Omental fat pad (tissue), 4 donors: Measurements from ENCODE around the gene HSF2BP. TPM values are rescaled to one million over a fixed set of nuclear protein-coding genes. Genes with fewer than 3 reads are reported as not detected.

Experiments
- ATAC-seq: fragments of 150-250 bp; one replicate; pipeline ENCODE4 v1.9.1; 2016; ENCODE audit warnings: mild to moderate bottlenecking, moderate library complexity; ENCODE audit not compliant: low FRiP score
- DNase-seq: peaks from one replicate; pipeline ENCODE4 v3.0.0-alpha.2; 2019; ENCODE audit warnings: low spot score
- total RNA-seq, 4 donors: library from RNA; depleted of rRNA; stranded (reverse); fragments of >200 nt; gene quantifications; one replicate each; pipeline ENCODE4 v1.1.0, GENCODE V29; 2016
- TF ChIP-seq, protein P1 (sequence below), 3 donors: fragments of 450-650 bp; IDR thresholded peaks; one replicate each; pipeline ENCODE4 v1.5.1; 2016 to 2017; ENCODE audit warnings: antibody characterized with exemption in 3 of 3, mild to moderate bottlenecking in 3 of 3, moderate library complexity in 2 of 3

HSF2BP gene
- total RNA-seq, 4 donors from 2014 or later = 0.94 to 1.6 (median 1.1) TPM; not detected in 1

DNA sequence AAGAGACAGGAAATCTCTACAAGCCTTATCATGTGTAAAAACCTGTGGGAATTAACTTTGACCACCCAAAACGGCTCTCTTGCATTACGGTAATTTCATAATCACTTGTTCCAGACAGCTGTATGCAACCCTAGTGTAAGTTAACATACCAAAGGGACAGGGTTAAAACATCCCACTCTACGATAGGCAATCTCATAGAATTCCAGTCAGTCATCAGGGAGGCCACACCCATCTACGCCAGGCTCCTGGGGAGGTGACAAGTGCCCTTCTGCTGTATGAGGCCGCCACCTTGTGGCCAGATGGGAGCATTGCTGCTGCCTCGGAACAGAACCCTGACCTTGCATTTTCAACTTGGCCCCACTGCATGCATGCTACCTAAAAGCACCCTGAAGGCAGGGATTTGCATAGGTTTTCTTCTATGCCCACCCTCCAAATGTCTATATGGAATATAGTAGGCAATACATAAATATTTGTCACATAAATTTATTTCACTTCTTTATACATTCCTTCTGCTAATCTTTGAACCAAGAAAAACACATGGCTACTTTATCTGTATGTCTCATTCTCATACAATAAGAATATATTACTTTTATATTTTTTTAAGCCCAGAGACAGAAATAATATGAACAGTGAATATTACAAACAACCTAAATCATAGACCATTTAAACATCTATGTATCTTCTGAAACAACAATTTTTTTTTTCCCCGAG is 12.6 kb downstream of the HSF2BP start:
- TF ChIP-seq, protein P1, sequence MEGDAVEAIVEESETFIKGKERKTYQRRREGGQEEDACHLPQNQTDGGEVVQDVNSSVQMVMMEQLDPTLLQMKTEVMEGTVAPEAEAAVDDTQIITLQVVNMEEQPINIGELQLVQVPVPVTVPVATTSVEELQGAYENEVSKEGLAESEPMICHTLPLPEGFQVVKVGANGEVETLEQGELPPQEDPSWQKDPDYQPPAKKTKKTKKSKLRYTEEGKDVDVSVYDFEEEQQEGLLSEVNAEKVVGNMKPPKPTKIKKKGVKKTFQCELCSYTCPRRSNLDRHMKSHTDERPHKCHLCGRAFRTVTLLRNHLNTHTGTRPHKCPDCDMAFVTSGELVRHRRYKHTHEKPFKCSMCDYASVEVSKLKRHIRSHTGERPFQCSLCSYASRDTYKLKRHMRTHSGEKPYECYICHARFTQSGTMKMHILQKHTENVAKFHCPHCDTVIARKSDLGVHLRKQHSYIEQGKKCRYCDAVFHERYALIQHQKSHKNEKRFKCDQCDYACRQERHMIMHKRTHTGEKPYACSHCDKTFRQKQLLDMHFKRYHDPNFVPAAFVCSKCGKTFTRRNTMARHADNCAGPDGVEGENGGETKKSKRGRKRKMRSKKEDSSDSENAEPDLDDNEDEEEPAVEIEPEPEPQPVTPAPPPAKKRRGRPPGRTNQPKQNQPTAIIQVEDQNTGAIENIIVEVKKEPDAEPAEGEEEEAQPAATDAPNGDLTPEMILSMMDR (IDR thresholded peaks at IDR 0.05) = peak in 2 of 3 donors; percentile 96 to 98
- DNase-seq = peak; percentile 89
- ATAC-seq = peak; percentile 93

DNA sequence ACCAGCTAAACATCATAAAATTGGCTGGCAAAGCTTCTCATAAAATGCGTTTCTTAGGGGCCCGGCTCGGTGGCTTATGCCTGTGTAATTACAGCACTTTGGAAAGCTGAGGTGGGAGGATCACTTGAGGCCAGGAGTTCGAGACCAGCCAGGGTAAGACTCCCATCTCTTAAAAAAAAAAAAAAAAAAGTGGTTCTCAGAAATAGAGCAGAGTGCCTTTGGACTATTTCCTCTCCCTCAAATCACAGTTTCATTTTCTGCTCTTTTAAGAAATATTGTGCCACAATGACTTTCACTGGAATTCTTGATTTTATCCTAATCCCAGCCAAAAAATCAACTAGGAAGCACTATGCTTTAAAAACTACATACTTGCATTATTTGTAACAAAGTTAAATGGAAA is 13.3 kb downstream of the HSF2BP start:
- TF ChIP-seq, protein P1 (IDR thresholded peaks at IDR 0.05) = no peak
- no peak for ATAC-seq
- DNase-seq = no peak

DNA sequence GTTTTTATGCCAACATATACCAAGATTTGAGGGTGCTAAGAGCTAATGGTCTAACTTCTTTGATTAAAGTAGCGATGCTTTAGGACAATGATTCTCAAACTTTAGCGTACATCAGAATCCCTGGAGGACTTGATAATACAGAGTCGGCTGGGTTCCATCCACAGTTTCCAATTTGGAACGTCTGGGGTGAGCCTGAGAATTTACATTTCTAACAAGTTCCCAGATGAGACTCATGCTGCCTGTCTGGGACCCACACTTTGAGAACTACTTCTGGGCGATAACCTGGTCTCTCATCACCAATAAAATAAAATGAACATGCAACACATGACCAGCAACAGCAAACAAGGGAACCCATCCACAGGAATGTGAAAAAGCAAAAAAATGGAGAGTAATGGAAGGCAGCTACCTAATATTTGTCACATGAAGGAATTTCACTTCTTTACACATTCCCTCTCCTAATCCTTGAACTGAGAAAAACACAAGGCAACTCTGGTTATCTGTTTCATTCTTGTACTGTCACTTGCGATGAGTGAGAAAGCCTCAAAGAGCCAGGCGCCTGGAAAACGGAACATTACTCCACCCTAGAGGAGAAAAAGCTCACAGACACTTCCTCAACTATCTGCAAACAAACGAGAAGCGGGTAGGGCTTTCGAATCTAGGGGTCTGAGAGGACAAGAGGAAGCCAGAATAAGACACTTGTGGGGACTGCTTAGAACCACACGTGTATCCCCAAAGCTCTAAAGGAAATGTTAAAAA is 14.0 kb downstream of the HSF2BP start:
- ATAC-seq (peak; percentile 50), DNase-seq (no peak)
- TF ChIP-seq, protein P1 (IDR thresholded peaks at IDR 0.05) = no peak

DNA sequence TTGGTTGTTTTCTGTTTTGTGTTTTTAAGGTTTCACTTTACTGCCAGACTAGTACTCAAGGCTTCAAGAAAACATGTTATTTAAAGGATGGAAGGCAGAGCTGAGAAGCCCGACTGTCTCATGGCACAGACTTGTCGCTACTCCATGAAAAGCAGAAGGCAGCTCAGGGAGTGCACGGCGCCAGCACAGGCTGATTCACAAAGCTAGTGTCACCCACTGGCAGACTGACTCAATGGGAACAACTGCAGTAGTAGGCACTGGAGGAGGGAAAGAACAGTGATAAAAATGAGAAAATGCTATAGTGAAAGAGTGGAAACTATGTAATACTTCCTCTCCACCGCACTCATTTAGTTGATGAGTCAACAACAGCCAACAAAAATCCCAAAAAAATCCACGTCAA is 14.7 kb downstream of the HSF2BP start:
- peak; percentile 52 for ATAC-seq
- DNase-seq = no peak
- TF ChIP-seq, protein P1 (IDR thresholded peaks at IDR 0.05) = no peak

DNA sequence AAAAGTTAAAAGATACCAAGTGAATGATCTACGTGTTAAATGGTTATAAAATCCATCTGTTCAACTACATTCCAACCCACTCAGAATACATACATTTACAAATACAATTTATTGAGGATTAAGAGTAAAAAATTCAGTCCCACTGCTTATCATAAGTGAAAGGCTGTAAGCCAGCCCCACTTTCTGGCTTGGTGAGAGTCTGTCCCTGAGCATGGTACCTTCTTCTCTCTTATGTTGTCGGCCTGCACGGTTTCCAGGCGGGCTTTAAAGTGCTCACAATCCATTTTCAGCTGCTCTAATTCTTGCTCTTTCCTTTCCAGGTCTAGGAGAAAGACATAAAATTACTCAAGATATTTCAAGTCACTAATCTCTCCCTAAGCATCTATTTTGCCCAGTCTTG is 15.2 kb downstream of the HSF2BP start:
- TF ChIP-seq, protein P1 (IDR thresholded peaks at IDR 0.05) = no peak
- ATAC-seq (no peak), DNase-seq (no peak)

DNA sequence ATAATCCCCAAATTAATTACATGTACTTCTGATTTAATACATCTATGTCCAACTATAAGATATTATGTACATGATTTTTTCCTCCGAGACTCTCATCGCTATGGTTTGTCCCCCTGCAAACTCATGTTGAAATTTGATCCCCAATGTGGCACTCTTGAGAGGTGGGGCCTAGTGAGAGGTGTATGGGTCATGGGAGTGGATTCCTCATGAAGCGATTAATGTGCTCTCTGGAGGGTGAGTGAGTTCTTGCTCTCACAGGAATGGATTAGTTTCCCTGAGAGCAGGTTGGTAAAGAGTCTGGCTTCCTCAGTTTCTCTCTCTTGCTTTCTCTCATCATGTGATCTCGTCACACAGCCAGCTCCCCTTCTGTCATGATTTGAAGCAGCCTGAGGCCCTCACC is 16.1 kb downstream of the HSF2BP start:
- DNase-seq (no peak), ATAC-seq (no peak)
- TF ChIP-seq, protein P1 (IDR thresholded peaks at IDR 0.05) = no peak
